ENCODE data around the gene CA10.

CA10 gene

GRCh38 chr17:51876986-51877385, 281.5 kb downstream of the CA10 start:
- DNase-seq, result no peak

DNA sequence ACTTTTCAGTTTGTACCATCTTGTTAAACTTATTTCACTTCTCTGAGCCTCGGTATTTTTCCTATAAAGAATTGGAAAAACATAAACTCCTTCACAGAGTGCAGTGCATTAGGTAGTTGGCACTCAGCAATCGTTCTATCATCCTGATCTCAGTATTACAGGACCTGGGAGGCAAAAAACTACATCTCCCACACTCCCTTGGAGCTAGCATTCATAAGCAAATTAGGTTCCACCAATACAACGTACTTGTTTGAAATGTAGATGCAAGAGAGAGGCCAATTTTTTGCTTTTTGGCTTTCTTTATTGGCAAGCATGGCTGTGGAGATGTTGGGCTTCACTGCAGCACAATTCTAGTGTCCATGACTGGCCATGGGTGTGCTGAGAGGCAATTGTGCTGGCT, 285.2 kb downstream of the CA10 start:
- no peak for DNase-seq

- no peak for DNase-seq
Observed at GRCh38 chr17:51869387-51869786, 289.1 kb downstream of the CA10 start.

DNA sequence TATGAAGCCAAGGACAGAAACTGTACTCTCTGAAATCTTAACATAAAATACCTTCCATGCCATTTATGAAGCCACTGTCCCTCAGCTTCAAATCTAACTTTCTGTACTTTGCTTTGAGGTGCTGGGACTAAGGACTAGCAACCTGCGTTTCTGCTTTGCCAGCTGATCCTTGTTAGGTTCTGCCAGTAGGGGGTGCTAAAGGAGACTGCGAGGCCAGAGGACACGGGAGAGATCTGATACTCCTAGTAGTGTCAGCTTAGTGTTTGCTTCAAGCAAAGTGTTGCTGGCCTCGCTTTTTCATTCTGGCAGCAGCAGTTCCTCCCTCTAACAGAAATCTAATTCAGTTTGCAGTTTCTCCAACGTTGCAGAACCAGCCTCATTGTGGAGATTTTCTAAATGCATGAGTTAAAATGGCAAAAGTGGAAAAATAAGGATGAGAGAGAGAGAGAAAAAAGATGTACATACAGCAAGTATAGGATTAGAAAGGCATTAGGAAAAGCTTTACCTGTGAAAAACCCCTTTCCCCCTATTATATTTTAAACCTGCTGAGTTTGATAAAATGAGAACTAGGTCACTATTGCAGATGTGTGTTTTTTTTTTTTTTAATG, 297.5 kb downstream of the CA10 start:
- DNase-seq, result peak in 38 of 56 donors; percentile 1 to 58 (median 10)

- no peak for DNase-seq
Observed at GRCh38 chr17:51857052-51857597, 301.4 kb downstream of the CA10 start.

DNA sequence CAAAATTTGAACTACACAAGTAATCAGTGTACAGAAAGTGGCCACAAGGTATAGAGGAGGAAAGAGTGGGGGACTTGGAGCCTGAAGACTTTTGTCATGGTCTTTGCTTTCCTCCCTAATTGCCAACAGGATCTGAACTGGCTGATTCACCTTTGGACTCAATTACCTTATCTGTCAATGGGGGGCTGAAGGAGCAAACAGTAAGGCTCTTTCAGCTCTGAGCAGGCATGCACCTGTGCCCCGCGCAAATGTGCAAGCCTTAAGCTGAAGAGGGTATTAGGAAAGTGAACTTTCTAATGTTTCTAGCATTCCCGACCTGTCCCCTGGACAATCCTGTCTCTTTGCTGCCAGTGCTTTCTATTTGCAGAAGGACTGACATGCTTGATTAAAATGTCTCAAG, 302.7 kb downstream of the CA10 start:
- DNase-seq, result no peak

DNA sequence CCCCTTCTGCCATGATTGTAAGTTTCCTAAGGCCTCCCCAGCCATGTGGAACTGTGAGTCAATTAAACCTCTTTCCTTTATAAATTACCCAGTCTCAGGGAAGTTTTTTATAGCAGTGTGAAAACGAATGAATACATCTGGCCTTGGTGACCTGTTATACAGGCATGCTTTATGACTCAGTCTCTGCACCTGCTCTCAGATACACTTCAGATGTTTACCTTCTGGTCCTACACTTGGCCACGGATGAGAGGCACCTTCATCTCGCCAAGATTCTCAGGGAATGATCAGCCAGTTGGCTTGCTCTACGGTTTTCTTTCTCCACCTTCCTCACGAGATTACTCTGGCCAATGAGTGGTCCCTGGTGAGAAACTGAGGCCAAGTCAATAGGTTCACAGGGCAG, 304.7 kb downstream of the CA10 start:
- DNase-seq, result no peak

GRCh38 chr17:51852603-51853002, 305.9 kb downstream of the CA10 start:
- no peak for DNase-seq

DNA sequence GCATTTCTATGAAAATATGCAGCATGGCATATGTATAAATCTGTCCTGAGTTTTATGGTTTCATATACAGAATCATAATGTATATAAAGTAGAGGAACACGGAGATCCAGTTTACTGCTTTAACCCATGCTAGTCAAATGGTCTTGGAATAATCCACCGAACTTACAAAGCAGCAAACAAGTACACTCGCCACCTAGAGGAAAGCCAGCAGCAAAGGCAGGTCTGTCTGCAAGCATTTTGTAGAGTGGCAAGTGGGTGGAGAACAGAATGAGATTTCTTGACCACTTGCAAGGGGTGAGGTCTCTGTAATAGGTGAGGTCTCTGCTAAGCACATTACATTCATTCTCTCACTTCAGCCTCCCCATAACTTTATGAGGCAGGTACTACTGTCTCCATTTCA, 308.3 kb downstream of the CA10 start:
- no peak for DNase-seq

- DNase-seq, result no peak
Observed at GRCh38 chr17:51848451-51848850, 310.1 kb downstream of the CA10 start.

- peak in 11 of 56 donors; percentile 2 to 35 (median 15) for DNase-seq
Observed at GRCh38 chr17:51846566-51846965, 311.9 kb downstream of the CA10 start.

- DNase-seq, result no peak
Observed at GRCh38 chr17:51845776-51846175, 312.7 kb downstream of the CA10 start.

DNA sequence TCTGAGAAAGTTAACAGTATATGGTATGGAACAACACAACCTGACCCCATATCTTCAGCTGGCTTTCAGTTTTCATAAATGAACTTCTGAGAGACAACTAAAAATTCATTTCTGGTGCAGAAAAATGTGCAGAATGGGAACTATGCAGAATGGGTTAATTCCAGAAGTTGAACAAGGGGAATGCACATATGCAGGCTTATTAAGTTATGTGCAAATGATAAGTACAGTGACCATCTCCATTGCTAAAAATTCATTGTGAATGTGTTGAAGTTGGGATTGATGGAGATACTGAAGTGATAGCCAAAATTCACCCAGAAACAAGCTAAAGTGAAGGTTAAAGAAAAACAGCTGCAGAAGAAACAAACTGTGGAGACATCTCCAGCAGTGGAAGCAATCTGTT, 315.8 kb downstream of the CA10 start:
- DNase-seq, result no peak

GRCh38 chr17:51841669-51842068, 316.8 kb downstream of the CA10 start:
- DNase-seq, result no peak

GRCh38 chr17:51840688-51841087, 317.8 kb downstream of the CA10 start:
- no peak for DNase-seq

DNA sequence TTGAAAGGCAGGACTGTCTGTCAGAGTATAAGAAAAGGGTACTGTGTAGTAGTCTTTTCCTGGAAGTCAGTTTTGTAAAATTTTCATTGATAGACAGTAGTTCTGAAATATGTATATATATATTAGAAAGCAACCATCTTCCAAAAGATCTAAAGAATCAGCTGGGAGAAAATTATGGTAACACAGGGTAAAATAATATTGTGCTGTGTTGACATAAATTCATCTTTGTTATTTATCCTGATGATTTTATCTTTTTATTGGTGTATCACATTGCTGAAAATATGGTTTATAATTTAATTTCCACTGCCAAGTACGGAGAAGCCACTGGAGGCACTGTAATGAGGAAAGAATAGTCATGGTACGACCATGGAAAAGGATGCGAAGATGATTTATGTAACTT, 324.9 kb downstream of the CA10 start:
- no peak for DNase-seq

DNA sequence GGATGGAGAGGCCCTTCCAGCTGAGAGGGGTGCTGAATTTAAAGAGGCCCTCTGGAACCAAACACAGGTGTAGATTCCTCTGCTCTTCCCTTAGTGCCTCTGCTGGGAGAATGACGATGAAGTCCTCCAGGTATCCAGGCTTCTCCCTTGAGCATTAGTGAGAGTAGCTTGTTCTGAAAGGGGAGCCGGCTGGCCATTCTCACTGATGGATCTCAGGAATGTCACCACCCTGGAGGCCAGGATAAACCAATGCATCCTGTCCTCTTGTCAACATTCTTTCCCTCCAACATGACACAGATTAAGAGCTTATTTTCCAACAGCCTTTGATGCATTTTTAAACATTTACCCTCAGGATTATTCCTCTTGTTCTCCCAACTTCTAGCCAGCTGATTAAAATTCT, 325.5 kb downstream of the CA10 start:
- DNase-seq, result no peak

GRCh38 chr17:51830886-51831285, 327.6 kb downstream of the CA10 start:
- DNase-seq, result peak in 15 of 56 donors; percentile 6 to 57 (median 8)

GRCh38 chr17:51830451-51830850, 328.1 kb downstream of the CA10 start:
- DNase-seq, result no peak

DNA sequence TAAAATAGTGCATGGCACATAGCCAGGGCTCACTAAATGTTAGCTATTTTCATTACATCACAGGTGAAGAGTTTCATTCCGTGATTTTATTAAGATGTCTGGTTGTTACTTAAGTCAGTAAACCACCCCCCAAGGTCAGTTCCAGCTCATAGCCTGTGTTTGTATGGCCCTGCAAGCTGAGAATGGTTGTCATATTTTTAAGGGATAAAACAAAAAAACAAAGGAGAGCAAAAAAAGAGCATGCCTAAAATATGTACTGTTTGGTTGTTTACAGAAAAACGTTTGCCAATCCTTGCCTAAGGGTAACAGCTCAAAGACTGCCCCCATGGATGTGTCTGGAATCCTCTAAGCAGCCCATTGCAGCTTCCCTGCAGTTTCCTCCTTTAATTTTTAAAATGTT, 329.6 kb downstream of the CA10 start:
- no peak for DNase-seq

DNA sequence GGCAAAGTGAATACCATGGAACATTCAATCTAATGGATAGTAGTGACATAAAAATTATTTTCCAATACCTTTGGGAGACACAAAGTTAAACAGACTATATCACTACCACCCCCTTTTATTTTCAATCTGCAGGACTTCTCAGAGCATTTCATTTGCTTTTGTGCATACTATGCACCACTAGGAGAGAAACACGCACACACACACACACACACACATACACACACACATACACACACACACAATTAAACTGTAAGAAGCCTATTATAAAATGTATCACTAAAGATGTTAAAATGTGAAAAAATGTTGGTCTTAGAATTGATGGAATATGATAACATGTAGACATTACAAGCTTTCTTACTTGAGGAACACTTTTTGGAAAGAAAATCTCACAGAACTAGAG, 331.4 kb downstream of the CA10 start:
- DNase-seq, result no peak

DNA sequence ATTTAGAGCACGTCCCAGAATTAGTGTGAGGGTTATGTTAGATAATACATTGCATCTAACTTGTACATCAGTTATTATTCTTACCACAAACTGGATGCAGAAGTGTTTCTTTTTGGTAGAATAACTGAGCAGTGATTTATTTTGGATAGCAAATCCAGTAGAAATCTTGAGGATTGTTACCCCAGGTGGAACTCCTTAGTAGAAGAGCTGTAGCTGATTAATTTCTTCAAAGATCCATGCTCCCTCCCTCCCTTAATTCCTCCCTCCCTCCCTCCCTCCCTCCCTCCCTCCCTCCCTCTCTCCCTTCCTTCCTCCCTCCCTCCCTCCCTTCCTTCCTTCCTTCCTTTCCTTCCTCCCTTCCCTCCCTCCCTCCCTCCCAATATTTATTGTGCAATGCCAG, 337.7 kb downstream of the CA10 start:
- no peak for DNase-seq

DNA sequence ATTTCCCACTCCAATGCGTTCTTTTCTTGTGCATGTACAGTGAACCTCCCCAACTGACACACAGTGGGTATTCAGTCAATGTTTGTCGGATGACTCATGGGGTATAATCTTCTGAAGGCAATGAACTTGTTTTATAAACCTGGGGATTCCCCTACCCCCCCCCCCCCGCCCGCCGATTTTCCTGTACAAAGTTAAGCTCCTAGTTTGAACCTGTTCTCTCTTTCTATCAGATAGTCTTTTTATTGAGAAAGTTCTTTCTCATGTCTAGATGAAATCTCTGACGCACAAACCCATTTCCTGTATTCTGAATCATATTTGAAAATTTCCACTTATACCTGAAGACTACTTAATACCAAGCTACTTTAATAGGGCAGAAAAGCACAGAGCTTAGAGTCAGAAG, 338.3 kb downstream of the CA10 start:
- DNase-seq, result no peak

All from nucleus accumbens (tissue), 56 donors.